WTC11 (cell line): Measurements from ENCODE around the gene PURB. TPM values are rescaled to one million over a fixed set of nuclear protein-coding genes. Genes with fewer than 3 reads are reported as not detected.

Source experiments
- ATAC-seq: fragments of 200-7000 bp; cut with Tn5 transposase; 2 replicates; pipeline ENCODE4 v1.10.0; 2021; ENCODE audit warnings: mild to moderate bottlenecking, moderate library complexity
- CTCF ChIA-PET: fragments of 300-600 bp; sonication (Branson Sonifier 250); formaldehyde crosslinking; loops from one replicate; lab custom pipeline; 2021; ENCODE audit warnings: antibody characterized with exemption; lab: Charles Lee
- POLR2A ChIA-PET: fragments of 350-600 bp; sonication (Branson Sonifier 250); formaldehyde crosslinking; loops from one replicate; lab custom pipeline; 2021; ENCODE audit warnings: antibody characterized with exemption; lab: Charles Lee
- DNase-seq: peaks from one replicate; pipeline ENCODE4 v3.0.0; 2021; ENCODE audit warnings: low spot score
- H3K27ac Mint-ChIP-seq: 2 replicates; pipeline ENCODE4 v1.8.0; 2021; ENCODE audit warnings: mixed read lengths
- H3K27me3 Mint-ChIP-seq: 2 replicates; pipeline ENCODE4 v1.8.0; 2021; ENCODE audit warnings: low read depth, mild to moderate bottlenecking, moderate library complexity, mixed read lengths
- H3K36me3 Mint-ChIP-seq: 2 replicates; pipeline ENCODE4 v1.8.0; 2021; ENCODE audit warnings: mixed read lengths
- H3K4me1 Mint-ChIP-seq: 2 replicates; pipeline ENCODE4 v1.8.0; 2022; ENCODE audit warnings: mixed read lengths
- H3K4me3 Mint-ChIP-seq: 2 replicates; pipeline ENCODE4 v1.8.0; 2021; ENCODE audit warnings: mild to moderate bottlenecking, moderate library complexity, mixed read lengths
- H3K9me3 Mint-ChIP-seq: 2 replicates; pipeline ENCODE4 v1.8.0; 2021; ENCODE audit warnings: mixed read lengths
- RORB ChIP-seq: fragments of 250-450 bp; sonication (Bioruptor Pico); IDR thresholded peaks from 2 replicates; pipeline ENCODE4 v1.9.0; 2021; ENCODE audit warnings: mild to moderate bottlenecking
- ZNF121 ChIP-seq: sonication (generic); formaldehyde crosslinking; IDR thresholded peaks from 2 replicates; pipeline ENCODE4 v1.8.0; 2023; ENCODE audit warnings: missing genetic modification reagents
- total RNA-seq: library from RNA; stranded (reverse); gene quantifications from 3 replicates; pipeline ENCODE4 v1.2.3, GENCODE V29; 2021
- TF ChIP-seq, protein P1 (sequence below): sonication (generic); formaldehyde crosslinking; IDR thresholded peaks from 2 replicates; pipeline ENCODE4 v1.8.1; 2022; ENCODE audit warnings: mild to moderate bottlenecking, moderate library complexity, missing genetic modification reagents
- TF ChIP-seq, protein P2 (sequence below): fragments of 250-450 bp; sonication (Bioruptor Pico); IDR thresholded peaks from 2 replicates; pipeline ENCODE4 v1.9.0; 2021; ENCODE audit warnings: mild to moderate bottlenecking
- TF ChIP-seq, protein P3 (sequence below): sonication (generic); formaldehyde crosslinking; IDR thresholded peaks from 2 replicates; pipeline ENCODE4 v1.8.0; 2022; ENCODE audit warnings: missing genetic modification reagents
- TF ChIP-seq, protein P4 (sequence below): sonication (generic); formaldehyde crosslinking; IDR thresholded peaks from 2 replicates; pipeline ENCODE4 v1.8.1; 2023; ENCODE audit warnings: mild to moderate bottlenecking, missing genetic modification reagents

PURB gene
- total RNA-seq, 1 experiment from 2014 or later, result 22.1 TPM

DNA sequence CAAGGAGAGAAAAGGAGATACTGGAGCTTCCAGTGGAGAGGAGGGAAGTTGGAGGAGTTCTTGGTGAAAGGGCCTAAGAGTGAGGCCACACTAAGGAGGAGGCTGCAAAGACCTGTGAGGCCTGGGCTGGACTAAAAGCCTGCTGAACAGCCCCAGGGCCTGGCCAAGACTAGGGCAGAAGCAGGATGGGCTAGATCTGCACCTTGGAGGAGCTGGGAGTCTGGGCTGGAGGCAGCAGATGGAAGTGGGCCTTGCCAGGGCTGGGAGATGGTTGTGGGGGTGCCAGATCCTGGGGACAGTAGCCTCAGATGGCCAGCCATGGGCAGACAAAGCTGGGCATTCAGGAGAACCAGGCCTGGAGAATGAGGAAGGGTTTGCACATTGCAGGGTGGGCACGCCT lies 6.5 kb upstream of the PURB start (continued):
- TF ChIP-seq, protein P1, sequence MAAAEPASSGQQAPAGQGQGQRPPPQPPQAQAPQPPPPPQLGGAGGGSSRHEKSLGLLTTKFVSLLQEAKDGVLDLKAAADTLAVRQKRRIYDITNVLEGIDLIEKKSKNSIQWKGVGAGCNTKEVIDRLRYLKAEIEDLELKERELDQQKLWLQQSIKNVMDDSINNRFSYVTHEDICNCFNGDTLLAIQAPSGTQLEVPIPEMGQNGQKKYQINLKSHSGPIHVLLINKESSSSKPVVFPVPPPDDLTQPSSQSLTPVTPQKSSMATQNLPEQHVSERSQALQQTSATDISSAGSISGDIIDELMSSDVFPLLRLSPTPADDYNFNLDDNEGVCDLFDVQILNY, result no peak
- TF ChIP-seq, protein P2, sequence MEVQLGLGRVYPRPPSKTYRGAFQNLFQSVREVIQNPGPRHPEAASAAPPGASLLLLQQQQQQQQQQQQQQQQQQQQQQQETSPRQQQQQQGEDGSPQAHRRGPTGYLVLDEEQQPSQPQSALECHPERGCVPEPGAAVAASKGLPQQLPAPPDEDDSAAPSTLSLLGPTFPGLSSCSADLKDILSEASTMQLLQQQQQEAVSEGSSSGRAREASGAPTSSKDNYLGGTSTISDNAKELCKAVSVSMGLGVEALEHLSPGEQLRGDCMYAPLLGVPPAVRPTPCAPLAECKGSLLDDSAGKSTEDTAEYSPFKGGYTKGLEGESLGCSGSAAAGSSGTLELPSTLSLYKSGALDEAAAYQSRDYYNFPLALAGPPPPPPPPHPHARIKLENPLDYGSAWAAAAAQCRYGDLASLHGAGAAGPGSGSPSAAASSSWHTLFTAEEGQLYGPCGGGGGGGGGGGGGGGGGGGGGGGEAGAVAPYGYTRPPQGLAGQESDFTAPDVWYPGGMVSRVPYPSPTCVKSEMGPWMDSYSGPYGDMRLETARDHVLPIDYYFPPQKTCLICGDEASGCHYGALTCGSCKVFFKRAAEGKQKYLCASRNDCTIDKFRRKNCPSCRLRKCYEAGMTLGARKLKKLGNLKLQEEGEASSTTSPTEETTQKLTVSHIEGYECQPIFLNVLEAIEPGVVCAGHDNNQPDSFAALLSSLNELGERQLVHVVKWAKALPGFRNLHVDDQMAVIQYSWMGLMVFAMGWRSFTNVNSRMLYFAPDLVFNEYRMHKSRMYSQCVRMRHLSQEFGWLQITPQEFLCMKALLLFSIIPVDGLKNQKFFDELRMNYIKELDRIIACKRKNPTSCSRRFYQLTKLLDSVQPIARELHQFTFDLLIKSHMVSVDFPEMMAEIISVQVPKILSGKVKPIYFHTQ (CRISPR knock-in tag), result no peak
- TF ChIP-seq, all 79 proteins: peak for 0

DNA sequence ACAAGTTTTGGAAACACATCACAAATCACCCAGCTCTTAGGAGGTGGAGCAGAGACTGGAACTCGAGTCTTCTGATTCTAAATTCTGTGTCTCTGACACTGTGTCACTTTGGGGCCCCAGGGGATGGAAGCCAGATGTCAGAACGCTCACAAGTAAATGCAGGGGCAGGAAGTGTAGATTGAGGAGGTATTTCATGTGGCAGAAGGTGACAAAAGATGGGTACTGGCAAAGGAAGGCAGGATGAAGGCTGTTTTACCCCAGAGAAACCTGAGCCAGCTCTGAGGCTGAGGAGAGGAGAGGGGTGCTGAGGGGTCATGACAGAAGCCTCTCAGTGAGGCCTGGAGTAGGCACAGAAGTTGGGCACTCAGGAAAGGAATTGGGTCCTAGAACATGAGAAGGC lies 6.0 kb upstream of the PURB start:
- ATAC-seq (no peak), DNase-seq (no peak)
- Mint-ChIP-seq H3K4me1 (no peaks in the 10 kb centered on the region), H3K27ac (no peak overlapping the region), H3K27me3 (no peaks in the 10 kb centered on the region; the same call in none of the 2 replicates), H3K36me3 (no peaks in the 10 kb centered on the region), H3K9me3 (no peaks in the 10 kb centered on the region), H3K4me3 (no peak overlapping the region)
- CTCF ChIA-PET, result no interaction called here
- POLR2A ChIA-PET, result no interaction called here
- TF ChIP-seq, protein P1, result no peak
- TF ChIP-seq RORB (CRISPR knock-in tag), result no peak

DNA sequence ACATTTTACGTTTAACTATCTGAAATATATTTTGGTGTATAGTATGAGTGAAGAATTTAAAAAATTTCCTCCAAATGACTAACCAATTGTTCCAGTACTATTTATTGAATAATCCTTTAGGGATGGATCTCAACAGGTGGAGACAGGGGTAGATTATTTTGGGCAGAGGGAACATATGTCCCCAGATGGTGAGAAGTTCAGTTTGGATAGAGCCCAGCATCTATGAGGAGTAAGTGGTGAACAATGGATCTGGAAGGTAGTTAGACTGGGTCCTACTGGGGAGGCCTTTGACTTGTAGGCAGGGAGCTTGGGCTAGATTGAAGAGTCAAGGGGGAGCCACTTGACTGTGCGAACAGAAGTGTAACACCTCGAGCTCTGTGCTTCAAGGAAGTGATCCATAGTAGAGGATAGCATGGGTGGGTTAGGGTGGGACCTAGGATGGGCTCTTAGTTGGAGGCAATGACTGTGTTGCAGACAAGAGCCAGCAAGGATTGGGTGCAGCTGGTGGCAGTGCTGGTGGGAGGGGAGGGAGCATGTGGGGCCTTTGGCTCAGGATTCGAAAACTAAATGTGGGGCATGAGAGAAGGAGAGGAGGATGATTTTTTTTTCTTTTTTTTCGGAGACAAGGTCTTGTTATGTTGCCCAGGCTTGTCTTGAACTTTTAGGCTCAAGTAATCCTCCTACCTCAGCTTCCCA lies 3.9 kb upstream of the PURB start:
- CTCF ChIA-PET, result no interaction called here

More for the DNA sequence above, 3.9 kb upstream of the PURB start:
- Mint-ChIP-seq H3K4me1 (peaks cover 6% of the 10 kb centered on the region), H3K4me3 (no peak overlapping the region), H3K9me3 (no peaks in the 10 kb centered on the region), H3K36me3 (peaks cover 3% of the 10 kb centered on the region), H3K27me3 (no peaks in the 10 kb centered on the region; the same call in none of the 2 replicates), H3K27ac (no peak overlapping the region)
- DNase-seq (no peak), ATAC-seq (no peak)
- POLR2A ChIA-PET, result interaction anchor here (1.2 kb wide), 1 partner anchor 41 kb away, joined by 3 read pairs; the partner anchor contains the start of gene H2AZ2
- TF ChIP-seq, protein P1, result no peak
- no peak for TF ChIP-seq ZNF121 (CRISPR knock-in tag)
- TF ChIP-seq, protein P3, sequence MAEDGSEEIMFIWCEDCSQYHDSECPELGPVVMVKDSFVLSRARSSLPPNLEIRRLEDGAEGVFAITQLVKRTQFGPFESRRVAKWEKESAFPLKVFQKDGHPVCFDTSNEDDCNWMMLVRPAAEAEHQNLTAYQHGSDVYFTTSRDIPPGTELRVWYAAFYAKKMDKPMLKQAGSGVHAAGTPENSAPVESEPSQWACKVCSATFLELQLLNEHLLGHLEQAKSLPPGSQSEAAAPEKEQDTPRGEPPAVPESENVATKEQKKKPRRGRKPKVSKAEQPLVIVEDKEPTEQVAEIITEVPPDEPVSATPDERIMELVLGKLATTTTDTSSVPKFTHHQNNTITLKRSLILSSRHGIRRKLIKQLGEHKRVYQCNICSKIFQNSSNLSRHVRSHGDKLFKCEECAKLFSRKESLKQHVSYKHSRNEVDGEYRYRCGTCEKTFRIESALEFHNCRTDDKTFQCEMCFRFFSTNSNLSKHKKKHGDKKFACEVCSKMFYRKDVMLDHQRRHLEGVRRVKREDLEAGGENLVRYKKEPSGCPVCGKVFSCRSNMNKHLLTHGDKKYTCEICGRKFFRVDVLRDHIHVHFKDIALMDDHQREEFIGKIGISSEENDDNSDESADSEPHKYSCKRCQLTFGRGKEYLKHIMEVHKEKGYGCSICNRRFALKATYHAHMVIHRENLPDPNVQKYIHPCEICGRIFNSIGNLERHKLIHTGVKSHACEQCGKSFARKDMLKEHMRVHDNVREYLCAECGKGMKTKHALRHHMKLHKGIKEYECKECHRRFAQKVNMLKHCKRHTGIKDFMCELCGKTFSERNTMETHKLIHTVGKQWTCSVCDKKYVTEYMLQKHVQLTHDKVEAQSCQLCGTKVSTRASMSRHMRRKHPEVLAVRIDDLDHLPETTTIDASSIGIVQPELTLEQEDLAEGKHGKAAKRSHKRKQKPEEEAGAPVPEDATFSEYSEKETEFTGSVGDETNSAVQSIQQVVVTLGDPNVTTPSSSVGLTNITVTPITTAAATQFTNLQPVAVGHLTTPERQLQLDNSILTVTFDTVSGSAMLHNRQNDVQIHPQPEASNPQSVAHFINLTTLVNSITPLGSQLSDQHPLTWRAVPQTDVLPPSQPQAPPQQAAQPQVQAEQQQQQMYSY (CRISPR knock-in tag), result no peak
- TF ChIP-seq, protein P2 (CRISPR knock-in tag), result no peak
- TF ChIP-seq, protein P4, sequence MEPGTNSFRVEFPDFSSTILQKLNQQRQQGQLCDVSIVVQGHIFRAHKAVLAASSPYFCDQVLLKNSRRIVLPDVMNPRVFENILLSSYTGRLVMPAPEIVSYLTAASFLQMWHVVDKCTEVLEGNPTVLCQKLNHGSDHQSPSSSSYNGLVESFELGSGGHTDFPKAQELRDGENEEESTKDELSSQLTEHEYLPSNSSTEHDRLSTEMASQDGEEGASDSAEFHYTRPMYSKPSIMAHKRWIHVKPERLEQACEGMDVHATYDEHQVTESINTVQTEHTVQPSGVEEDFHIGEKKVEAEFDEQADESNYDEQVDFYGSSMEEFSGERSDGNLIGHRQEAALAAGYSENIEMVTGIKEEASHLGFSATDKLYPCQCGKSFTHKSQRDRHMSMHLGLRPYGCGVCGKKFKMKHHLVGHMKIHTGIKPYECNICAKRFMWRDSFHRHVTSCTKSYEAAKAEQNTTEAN (CRISPR knock-in tag), result no peak
